NCI-H2227 (cell line): ENCODE results near the gene HOXA13.

Experiments used
- DNase-seq: peaks from one replicate; lab custom pipeline; 2025; ENCODE audit not compliant: unreplicated experiment; lab: John Stamatoyannopoulos, UW

The HOXA13 gene

GRCh38 chr7:27160546-27161213 is 39.2 kb downstream of the HOXA13 start:
- DNase-seq = peak; percentile 89

DNA sequence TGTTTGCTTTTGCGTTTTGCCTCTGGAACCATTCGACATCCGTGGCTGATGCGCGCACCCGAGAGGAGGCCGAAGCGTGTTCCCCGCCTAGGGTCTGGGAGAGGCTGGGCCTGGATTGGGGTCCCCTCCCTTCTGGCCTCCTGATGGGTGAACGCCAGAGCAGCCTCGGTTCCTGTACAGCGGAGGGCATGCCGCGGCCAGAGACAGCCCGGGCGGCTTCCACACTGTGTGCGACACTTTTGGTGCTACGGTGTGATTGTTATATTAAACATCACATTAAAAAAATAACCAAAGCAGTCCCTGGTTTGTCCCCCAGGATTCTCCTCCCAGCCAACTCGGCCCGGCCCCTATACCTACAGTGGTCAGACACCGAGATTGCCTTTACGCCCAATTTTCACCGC is 39.7 kb downstream of the HOXA13 start:
- DNase-seq = no peak

DNA sequence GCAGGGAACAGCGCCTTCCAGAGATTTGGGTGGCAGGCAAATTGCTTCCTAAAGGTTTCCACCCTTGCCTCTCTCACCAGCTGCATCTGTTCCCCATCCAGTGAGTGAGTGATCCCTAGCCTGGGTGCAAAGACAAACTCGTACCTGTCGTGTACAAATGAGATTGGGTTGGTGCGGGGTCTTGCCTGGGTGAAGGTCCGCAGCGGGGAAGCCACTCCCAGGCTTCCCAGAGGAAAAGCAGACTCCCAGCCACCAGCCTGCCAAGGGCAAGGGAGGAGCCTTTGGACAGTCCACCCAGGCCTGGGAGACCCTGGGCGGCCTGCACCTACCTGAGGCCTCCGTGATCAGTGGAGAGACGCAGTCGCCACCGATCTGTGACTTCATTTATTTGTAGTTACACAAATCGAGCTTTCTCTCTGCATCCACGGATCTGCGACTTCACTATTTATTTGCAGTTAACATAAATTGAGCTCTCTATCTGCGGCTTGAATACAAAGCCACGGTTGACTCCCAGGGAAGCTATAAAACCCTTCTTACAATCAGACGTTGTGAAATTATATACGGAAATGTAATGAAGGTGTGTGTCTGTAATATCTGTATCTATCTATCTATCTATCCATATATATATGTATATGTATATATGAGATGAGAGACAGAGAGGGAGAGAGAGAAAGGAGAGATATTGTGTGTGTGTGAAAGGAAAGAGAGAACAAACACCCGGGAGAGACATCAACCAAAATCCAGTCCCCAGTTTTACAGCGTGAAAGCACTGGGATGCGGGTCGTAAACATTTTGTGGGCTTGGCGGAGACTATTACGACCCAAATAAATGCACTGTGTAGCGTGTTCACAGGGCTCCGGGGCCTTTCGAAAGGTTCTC is 40.4 kb downstream of the HOXA13 start:
- no peak for DNase-seq

DNA sequence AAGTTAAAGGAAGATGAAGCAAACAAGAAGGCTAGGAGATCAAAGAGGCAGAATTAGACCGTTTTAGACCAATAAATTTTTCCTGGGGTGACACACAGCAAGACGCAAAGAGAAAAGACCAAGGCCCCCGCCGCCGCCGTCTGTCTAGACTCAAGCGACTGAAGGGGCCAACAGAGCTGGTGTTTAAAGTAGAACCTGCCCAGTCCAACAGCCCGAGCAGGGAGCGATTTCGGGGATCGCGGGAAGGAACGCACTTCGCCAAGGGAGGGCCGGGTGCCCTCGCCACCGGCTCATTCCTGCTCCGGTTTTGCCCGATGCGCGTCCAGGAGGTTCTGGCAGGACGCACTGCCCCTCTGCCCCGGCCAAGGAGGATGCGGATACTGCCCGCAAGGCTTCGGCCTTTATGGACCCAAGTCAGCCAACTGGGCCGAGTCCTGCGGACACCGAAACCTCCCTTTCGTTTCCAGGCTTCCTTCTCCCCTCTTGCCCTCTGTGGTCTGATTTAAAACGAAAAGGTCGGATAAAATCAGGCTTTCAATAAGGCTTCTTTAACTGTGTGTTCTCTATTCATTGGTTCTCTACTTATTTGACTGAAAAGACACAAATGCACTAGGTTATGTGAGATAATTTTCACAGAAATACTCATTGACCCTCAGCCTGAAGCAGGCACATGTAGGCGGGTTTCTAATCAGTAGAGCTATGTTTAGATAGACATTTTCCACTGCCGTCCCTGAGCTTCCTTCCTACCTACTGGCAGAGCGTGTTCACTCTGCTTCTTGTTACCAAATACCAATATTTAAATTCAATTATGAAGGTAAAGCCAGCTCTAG is 41.2 kb downstream of the HOXA13 start:
- DNase-seq = no peak

DNA sequence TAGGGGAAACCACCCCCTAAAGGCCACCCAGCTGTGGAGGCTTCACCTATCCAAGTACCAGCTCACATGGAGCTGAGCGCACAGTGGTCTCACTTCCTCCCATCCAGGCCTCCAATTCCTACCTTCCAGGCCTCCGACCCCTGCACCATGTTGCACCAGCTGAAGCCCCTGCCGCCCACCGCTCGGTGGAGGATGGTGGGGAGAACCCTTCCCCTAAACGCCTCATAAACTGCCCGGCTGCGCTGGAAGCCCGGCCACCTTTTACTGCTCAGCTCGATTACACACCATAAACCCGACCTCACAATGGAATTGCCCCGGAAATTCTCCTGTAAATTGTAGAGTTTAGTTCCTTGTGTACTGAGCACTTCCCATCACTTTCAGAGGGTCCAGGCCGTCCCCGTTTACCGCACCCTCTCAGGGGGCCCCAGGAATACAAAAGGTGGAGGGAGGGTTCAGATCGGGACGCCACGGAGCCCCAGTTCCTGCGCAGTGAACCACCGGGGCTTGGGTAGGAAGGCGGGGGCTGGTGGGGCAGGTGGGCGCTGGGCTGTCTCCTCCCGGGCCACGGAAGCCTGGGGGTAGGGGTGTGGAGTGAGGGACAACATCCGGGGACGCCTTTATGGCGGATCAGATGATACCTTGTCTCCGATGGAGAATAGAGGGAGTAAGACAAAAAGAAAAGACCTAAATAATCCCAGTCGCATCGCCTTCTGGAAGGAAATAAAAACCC is 42.0 kb downstream of the HOXA13 start:
- no peak for DNase-seq

- DNase-seq = peak; percentile 21
Measured at GRCh38 chr7:27156916-27157701, 42.8 kb downstream of the HOXA13 start.

GRCh38 chr7:27156508-27156898 is 43.4 kb downstream of the HOXA13 start, which contains the start of gene HOXA7:
TSS of gene HOXA7 (minus strand) at chr7:27156675. CDS start at chr7:27156545, 130 bp downstream.
- DNase-seq = peak; percentile 78

DNA sequence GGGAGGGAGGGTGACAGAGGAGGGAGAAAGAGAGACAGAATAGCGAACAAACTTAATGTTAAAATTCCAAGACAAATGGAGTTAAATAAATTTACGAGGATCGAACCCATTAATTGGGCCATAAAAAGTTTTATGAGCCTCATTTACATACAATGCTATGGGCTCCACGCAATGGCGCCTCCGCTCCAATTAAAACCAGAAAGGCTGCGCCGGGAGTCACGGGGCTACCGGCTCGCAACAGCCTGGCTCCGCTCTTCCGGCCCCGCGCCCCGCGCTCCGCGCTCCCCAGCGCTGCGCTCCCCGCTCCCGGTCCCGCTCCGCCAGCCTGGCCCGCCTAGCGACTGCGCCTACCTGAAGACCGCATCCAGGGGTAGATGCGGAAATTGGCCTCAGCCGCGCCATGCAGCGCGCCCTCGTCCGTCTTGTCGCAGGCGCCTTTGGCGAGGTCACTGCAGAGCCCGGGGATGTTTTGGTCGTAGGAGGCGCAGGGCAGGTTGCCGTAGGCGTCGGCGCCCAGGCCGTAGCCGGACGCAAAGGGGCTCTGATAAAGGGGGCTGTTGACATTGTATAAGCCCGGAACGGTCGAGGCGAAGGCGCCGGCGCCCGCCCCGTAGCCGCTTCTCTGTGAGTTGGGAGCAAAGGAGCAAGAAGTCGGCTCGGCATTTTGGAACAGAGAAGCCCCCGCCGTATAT is 43.9 kb downstream of the HOXA13 start:
- peak; percentile 43 for DNase-seq

DNA sequence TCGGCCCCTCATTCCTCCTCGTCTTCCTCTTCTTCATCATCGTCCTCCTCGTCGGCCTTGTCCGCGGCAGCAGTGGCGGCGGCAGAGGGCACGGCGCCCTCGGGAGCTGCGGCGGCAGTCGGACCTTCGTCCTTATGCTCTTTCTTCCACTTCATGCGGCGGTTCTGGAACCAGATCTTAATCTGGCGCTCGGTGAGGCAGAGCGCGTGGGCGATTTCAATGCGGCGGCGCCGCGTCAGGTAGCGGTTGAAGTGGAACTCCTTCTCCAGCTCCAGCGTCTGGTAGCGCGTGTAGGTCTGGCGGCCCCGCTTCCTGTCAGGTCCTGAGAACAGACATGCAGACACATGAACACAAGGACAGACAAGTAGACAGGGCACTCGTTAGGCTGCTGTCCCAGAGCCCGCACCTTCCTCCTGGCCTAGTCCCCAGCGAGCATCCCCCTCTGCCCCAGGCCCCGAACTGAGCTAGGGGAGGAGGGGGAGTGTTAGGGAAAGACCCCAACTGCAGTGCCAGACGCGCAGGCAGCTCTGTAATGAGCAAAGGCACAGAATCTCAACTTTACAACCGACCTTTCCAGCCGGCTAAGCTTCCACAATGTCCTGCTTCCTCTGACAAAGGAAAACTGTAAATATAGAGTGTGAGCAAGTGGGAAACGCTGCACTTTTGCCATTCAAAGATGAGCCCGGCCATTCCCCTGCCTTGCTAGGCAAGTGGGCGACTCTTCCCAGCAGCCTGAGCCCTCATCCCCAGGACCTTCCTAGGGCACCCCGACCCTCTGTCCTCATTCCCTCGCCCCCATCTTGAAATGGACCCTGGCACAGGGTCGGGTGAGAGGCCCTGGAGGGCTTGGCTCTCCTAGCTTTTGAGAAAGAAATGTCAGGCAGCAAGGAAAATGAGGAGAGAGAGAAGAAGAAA is 44.7 kb downstream of the HOXA13 start:
- DNase-seq = no peak

DNA sequence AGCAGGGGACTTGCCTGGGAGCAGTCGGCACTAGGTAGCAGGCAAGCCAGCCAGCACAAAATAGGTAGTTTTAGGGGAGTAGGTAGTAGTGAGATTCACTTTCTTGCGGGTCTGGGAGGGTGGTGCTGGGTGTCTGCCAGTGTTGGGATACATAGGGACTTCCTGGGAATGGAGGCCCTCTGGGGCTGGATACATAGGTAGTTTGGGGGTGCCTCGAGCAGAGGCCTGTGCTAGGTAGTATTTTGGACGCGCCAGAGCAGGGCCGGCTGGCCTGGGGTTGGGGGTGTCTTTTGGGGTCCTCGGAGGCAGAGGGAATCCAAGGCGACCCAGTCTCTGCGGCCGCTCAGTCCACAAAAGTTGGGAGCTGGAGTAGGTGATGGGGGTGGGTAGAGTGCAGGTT is 45.5 kb downstream of the HOXA13 start:
- no peak for DNase-seq

DNA sequence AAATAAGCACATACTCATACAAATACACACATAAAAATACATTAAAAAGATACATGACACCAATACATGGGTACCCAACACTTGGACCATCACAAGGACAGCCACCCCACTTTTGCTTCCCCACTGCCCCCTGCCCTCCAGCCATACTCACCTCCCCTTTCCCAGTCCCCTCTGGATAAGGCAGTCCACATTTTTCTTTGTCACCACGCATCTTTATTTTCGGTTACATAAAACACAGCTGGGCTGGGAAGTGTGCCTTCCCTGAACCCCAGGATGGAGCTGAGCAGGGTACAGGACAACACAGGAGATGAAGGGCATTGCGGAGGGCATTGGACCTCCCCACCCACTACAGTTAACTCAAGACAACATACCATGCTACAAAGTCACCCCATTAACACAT is 46.4 kb downstream of the HOXA13 start:
- no peak for DNase-seq

GRCh38 chr7:27152816-27153442 is 47.0 kb downstream of the HOXA13 start:
- no peak for DNase-seq

DNA sequence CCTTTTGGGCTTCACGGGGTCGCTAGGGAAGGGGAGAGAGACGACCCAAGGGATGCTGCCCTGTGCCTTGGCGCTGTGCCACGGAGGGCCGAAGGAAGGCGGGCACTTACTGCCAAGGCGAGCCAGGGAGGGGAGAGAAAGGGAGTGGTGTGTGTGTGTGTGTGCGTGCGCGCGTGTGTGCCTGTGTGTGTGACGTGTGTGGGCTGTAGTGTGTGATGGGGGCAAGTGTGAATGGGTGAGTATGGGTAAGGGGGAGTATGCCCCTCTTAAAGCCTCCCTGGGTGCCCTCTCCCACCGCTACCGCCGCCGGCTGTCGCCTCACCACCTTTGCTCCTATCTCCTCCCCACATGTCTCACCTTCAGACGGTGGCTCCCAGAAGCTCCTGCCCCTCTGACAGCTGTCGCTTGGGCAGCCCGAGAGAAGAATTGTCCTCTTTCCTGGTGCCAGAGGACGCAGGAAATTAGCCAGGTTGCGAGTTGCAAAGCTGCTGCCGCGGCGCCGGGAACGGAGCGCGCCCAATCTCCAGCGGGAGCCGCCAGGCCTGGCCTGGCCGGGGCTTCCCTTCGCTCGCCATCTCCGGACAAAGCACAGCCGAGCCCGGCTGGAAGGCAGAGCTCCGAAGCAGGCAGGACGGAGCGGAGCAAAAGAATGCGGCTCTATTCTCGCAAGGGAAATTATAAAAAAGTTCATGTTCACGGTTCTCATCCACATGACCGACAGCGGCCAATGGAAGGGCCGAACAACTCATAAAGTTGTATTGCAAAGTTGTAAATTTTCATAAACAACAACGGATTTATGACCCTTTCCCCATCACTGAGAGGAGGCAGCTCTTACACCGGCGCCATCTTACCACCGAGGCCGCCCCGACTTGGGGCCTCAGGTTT is 47.7 kb downstream of the HOXA13 start, which contains the start of gene HOXA3:
HOXA3 (minus strand) TSS at position 653 of the 885 bp plus-strand sequence. CDS start 41,943 bp downstream, outside the sequence.
- peak; percentile 10 for DNase-seq

DNA sequence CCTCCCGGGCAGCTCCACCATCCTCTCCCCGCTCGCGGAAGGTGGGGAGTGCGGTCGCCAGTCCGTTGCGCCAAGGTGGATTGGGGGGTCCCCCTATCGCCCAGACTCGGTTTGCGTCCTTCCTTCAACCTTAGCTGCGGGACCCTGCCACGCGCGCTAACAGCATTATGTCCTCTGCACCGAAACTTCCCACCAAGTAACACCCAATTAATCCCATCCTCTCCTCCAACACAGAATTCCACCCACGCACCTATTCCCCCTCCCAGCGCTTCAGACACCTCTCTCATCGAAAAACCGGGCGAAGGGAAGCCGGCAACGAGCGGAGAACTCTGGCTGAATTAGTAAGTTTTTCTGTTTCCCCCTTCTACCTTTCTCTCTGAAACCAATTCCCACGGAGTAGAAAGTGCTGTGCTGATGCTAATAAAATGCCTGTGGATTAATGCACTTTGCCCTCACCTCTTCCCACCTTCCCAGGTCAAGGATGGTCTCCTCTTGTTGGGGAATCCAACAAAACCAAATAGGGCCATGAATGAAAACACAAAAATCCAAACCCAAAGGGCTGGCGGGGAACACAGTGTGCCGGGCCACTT is 48.5 kb downstream of the HOXA13 start:
- no peak for DNase-seq

DNA sequence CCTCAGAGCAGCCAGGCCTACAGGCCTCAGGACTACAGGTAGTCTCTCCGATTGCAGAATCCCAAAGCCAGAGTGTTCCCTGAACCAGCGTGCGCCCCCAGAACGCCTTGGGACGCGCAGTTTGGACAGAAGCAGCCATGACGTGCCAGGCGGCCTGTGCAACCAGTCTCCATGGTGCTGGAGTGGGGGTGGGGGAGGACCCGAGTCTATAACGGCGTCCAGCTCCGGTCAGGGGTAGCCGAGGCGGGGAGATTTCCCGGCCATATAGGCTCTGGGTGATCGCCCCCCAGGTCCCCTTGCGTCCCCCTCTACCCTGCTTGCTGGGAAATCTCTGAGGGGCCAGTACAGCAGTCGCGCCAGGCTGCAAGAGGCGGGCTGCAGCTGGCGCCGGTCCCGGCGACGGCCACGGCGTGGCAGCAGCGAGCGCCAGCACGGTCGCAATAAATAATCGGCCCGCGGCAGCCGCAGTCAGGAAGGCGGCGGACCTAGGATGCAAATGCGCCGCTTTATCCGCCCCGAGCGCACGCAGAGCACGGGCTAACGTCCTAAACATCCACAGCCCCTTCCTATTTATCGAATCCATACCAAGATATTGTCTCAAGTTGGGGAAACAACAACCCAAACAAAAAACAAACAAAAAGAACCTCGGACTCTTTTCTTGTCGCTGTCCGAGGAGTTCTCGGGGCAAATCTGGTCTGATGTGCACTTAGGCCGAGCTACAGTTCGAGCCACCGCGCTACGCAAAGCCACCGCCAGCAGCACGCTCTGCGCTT is 49.1 kb downstream of the HOXA13 start:
- peak; percentile 81 for DNase-seq
